H1 (cell line): ENCODE results near the gene EPB41L4A. TPM values are rescaled to one million over a fixed set of nuclear protein-coding genes. Genes with fewer than 3 reads are reported as not detected.

Experiments
- CTCF ChIA-PET: fragments of 300-600 bp; sonication (Branson Sonifier 250); formaldehyde crosslinking; loops from one replicate; lab custom pipeline; 2021; ENCODE audit not compliant: partially characterized antibody; lab: Charles Lee
- POLR2A ChIA-PET: fragments of 300-600 bp; sonication (Branson Sonifier 250); formaldehyde crosslinking; loops from one replicate; lab custom pipeline; 2021; ENCODE audit warnings: inconsistent platforms; ENCODE audit not compliant: partially characterized antibody; lab: Charles Lee
- DNase-seq, 2 experiments: peaks; one replicate each; pipeline versions ENCODE4 v3.0.0 to v3.0.0-alpha.2; 2010 to 2022; ENCODE audit warnings: low spot score in 2 of 2, low read depth in 1 of 2, mixed read lengths in 1 of 2
- FAIRE-seq: peaks from 2 replicates; lab custom pipeline; 2011; peaks lifted over from hg19 to GRCh38; lab: Jason Lieb, UNC
- H2AFZ ChIP-seq: 2 replicates; pipeline ENCODE4 v1.8.1; 2012; ENCODE audit warnings: low read length, inconsistent platforms
- H2AK5ac ChIP-seq: 2 replicates; pipeline ENCODE4 v1.6.1; 2013; ENCODE audit warnings: low read depth, low read length
- H2BK120ac ChIP-seq: replicated peaks from 2 replicates; pipeline ENCODE3; 2013; ENCODE audit warnings: low read depth, low read length, inconsistent platforms
- H2BK12ac ChIP-seq: 2 replicates; pipeline ENCODE4 v1.6.1; 2013; ENCODE audit warnings: low read depth, low read length
- H2BK15ac ChIP-seq: 2 replicates; pipeline ENCODE4 v1.6.1; 2013; ENCODE audit warnings: low read length
- H2BK20ac ChIP-seq: 2 replicates; pipeline ENCODE4 v1.6.1; 2013; ENCODE audit warnings: low read length
- H2BK5ac ChIP-seq: 2 replicates; pipeline ENCODE4 v1.6.1; 2013; ENCODE audit warnings: low read depth, low read length
- H3K14ac ChIP-seq: 2 replicates; pipeline ENCODE4 v1.6.1; 2013; ENCODE audit warnings: inconsistent platforms; ENCODE audit not compliant: insufficient read length
- H3K18ac ChIP-seq: 2 replicates; pipeline ENCODE4 v1.6.1; 2013; ENCODE audit warnings: low read length; ENCODE audit errors: extremely low read depth
- H3K23ac ChIP-seq: 2 replicates; pipeline ENCODE4 v1.6.1; 2013; ENCODE audit warnings: inconsistent platforms; ENCODE audit not compliant: insufficient read length
- H3K23me2 ChIP-seq: 2 replicates; pipeline ENCODE4 v1.6.1; 2013; ENCODE audit warnings: low read depth, low read length
- H3K27ac ChIP-seq: 2 replicates; pipeline ENCODE4 v1.6.1; 2011; ENCODE audit warnings: low read depth, low read length, inconsistent platforms
- H3K27me3 ChIP-seq, 4 experiments: replicated peaks in 1 of 4; 1 replicate in 1 of 4; 2 replicates in 3 of 4; pipeline versions ENCODE4 v1.6.1 to v1.8.1; 2011 to 2013; ENCODE audit warnings: low read length in 3 of 4, mild to moderate bottlenecking in 3 of 4, inconsistent platforms in 2 of 4, mixed read lengths in 2 of 4, moderate library complexity in 1 of 4; ENCODE audit not compliant: control insufficient read depth in 3 of 4, insufficient read depth in 3 of 4; ENCODE audit errors: extremely low read depth in 1 of 4
- H3K36me3 ChIP-seq, 4 experiments: 2 replicates each; pipeline versions ENCODE4 v1.6.1 to v1.8.1; 2011 to 2013; ENCODE audit warnings: mild to moderate bottlenecking in 4 of 4, low read length in 3 of 4, moderate library complexity in 2 of 4, control low read depth in 1 of 4, inconsistent platforms in 1 of 4; ENCODE audit not compliant: insufficient read depth in 4 of 4, control insufficient read depth in 2 of 4
- H3K4ac ChIP-seq: replicated peaks from 2 replicates; pipeline ENCODE3; 2013; ENCODE audit warnings: low read length, low read depth, mixed read lengths, inconsistent platforms; ENCODE audit not compliant: insufficient read length
- H3K4me1 ChIP-seq, 4 experiments: replicated peaks in 1 of 4; 1 replicate in 1 of 4; 2 replicates in 3 of 4; pipeline versions ENCODE4 v1.6.1 to v1.8.1; 2011 to 2013; ENCODE audit warnings: low read length in 3 of 4, inconsistent platforms in 2 of 4, mixed read lengths in 1 of 4; ENCODE audit not compliant: insufficient read depth in 4 of 4, control insufficient read depth in 3 of 4
- H3K4me2 ChIP-seq, 2 experiments: 2 replicates each; pipeline versions ENCODE4 v1.6.1 to v1.8.1; 2011 to 2013; ENCODE audit warnings: low read depth in 2 of 2, low read length in 2 of 2, control low read depth in 1 of 2, inconsistent platforms in 1 of 2, mild to moderate bottlenecking in 1 of 2; ENCODE audit not compliant: insufficient read depth in 1 of 2
- H3K4me3 ChIP-seq, 4 experiments: fragments of 200-600, 300-600 bp in 1 of 4; sonication (generic), shearing (Covaris generic), sonication (Bioruptor Twin) in 1 of 4; 2 replicates each; pipeline versions ENCODE4 v1.5.1 to v1.8.1; 2011 to 2016; ENCODE audit warnings: low read length in 4 of 4, low read depth in 3 of 4, control low read depth in 2 of 4, inconsistent platforms in 2 of 4, mild to moderate bottlenecking in 2 of 4, mixed read lengths in 1 of 4, moderate library complexity in 1 of 4; ENCODE audit not compliant: insufficient read depth in 2 of 4; ENCODE audit errors: extremely low read depth in 1 of 4
- H3K56ac ChIP-seq: replicated peaks from 2 replicates; pipeline ENCODE3; 2013; ENCODE audit warnings: low read depth, mild to moderate bottlenecking, mixed read lengths, low read length, inconsistent platforms; ENCODE audit not compliant: insufficient read length
- H3K79me1 ChIP-seq: 2 replicates; pipeline ENCODE4 v1.6.1; 2013; ENCODE audit warnings: low read depth, low read length, control low read depth
- H3K79me2 ChIP-seq, 2 experiments: 2 replicates each; pipeline versions ENCODE4 v1.6.1 to v1.8.1; 2012 to 2013; ENCODE audit warnings: low read length in 2 of 2, mild to moderate bottlenecking in 2 of 2, inconsistent platforms in 1 of 2; ENCODE audit not compliant: insufficient read depth in 2 of 2, control insufficient read depth in 1 of 2
- H3K9ac ChIP-seq, 4 experiments: replicated peaks in 1 of 4; 1 replicate in 1 of 4; 2 replicates in 3 of 4; pipeline versions ENCODE4 v1.6.1 to v1.8.1; 2011 to 2013; ENCODE audit warnings: low read depth in 3 of 4, low read length in 3 of 4, control low read depth in 2 of 4, mild to moderate bottlenecking in 2 of 4, moderate library complexity in 2 of 4, inconsistent platforms in 1 of 4; ENCODE audit errors: extremely low read depth in 1 of 4
- H3K9me3 ChIP-seq, 2 experiments: 2 replicates each; pipeline versions ENCODE4 v1.6.1 to v1.8.1; 2012 to 2013; ENCODE audit warnings: mild to moderate bottlenecking in 2 of 2, moderate library complexity in 2 of 2, control low read depth in 1 of 2, inconsistent platforms in 1 of 2, low read depth in 1 of 2, low read length in 1 of 2, mixed read lengths in 1 of 2; ENCODE audit not compliant: insufficient read depth in 2 of 2
- H4K20me1 ChIP-seq, 2 experiments: replicated peaks in 1 of 2; 2 replicates each; pipeline versions ENCODE3 to v1.8.1; 2011 to 2013; ENCODE audit warnings: inconsistent platforms in 2 of 2, low read length in 2 of 2, mild to moderate bottlenecking in 1 of 2; ENCODE audit not compliant: insufficient read depth in 2 of 2, control insufficient read depth in 1 of 2
- H4K5ac ChIP-seq: 2 replicates; pipeline ENCODE4 v1.6.1; 2013; ENCODE audit warnings: low read length, low read depth, mixed read lengths, inconsistent platforms; ENCODE audit not compliant: insufficient read length
- H4K8ac ChIP-seq: 2 replicates; pipeline ENCODE4 v1.8.0; 2013; ENCODE audit warnings: mild to moderate bottlenecking, moderate library complexity, low read length, inconsistent platforms; ENCODE audit not compliant: insufficient read depth; ENCODE audit errors: extremely low read depth
- H4K91ac ChIP-seq: replicated peaks from 2 replicates; pipeline ENCODE3; 2013; ENCODE audit warnings: low read length, mixed read lengths, inconsistent platforms; ENCODE audit not compliant: insufficient read length
- CHD1 ChIP-seq: IDR thresholded peaks from 2 replicates; pipeline ENCODE4 v1.6.1; 2012; ENCODE audit warnings: low read depth, low read length, improper control_type of control experiment
- CREB1 ChIP-seq: IDR thresholded peaks from 2 replicates; pipeline ENCODE4 v1.6.1; 2012; ENCODE audit warnings: inconsistent platforms
- GABPA ChIP-seq: IDR thresholded peaks from 2 replicates; pipeline ENCODE4 v1.6.1; 2011; ENCODE audit warnings: mild to moderate bottlenecking, low read length, moderate library complexity, borderline replicate concordance; ENCODE audit not compliant: insufficient read depth
- HDAC6 ChIP-seq: IDR thresholded peaks from one replicate; pipeline ENCODE4 v1.7.1; 2012; ENCODE audit warnings: low read depth, mild to moderate bottlenecking, inconsistent platforms, low read length, moderate library complexity
- KDM1A ChIP-seq: fragments of 200-600, 300-600 bp; sonication (generic); IDR thresholded peaks from 2 replicates; pipeline ENCODE4 v1.7.1; 2016; ENCODE audit warnings: mild to moderate bottlenecking, low read length, borderline replicate concordance
- RXRA ChIP-seq: IDR thresholded peaks from 2 replicates; pipeline ENCODE4 v1.6.1; 2011; ENCODE audit warnings: low read depth, mild to moderate bottlenecking, low read length, moderate library complexity; ENCODE audit not compliant: insufficient read depth
- TCF12 ChIP-seq: IDR thresholded peaks from 2 replicates; pipeline ENCODE4 v1.6.1; 2011; ENCODE audit warnings: low read depth, mild to moderate bottlenecking, low read length
- YY1 ChIP-seq: IDR thresholded peaks from 2 replicates; pipeline ENCODE4 v1.6.1; 2011; ENCODE audit warnings: low read depth, mild to moderate bottlenecking, low read length
- WGBS, 2 experiments: shearing (Covaris generic) in 1 of 2; methylation state at CpG; one replicate each; pipeline versions ENCODE4 v1.1.6 to v1.1.7; 2013 to 2015; ENCODE audit warnings: low lambda C conversion rate in 2 of 2, mixed read lengths in 2 of 2, inconsistent platforms in 1 of 2, low coverage in 1 of 2, missing lambda C conversion rate in 1 of 2; ENCODE audit not compliant: insufficient replicate concordance in 2 of 2, insufficient coverage in 1 of 2, insufficient read length in 1 of 2; ENCODE audit errors: extremely low coverage in 1 of 2, missing lambda C conversion rate in 1 of 2; 5-methylcytosine and 5-hydroxymethylcytosine counted together
- polyA plus RNA-seq, 7 experiments: library from polyadenylated mRNA; depleted of rRNA in 3 of 7; stranded (reverse) in 5 of 7; unstranded in 2 of 7; fragments of >200 nt in 5 of 7; fragments of 200-250 nt in 2 of 7; gene quantifications; 1 replicate in 5 of 7; 2 replicates in 1 of 7; 4 replicates in 1 of 7; pipeline versions ENCODE4 v1.2.1 to v1.2.3, GENCODE V29; 2011 to 2013; ENCODE audit warnings: missing spikeins in 2 of 7, mixed read lengths in 2 of 7
- total RNA-seq: library from RNA; stranded (reverse); fragmentation: NEBNext Ultra II Directional; extraction: Animal tissue kit (Norgen Biotek cat#: 25700); gene quantifications from 2 replicates; pipeline ENCODE4 v1.2.1, GENCODE V29; 2021
- TF ChIP-seq, protein P1 (sequence below): IDR thresholded peaks from 2 replicates; pipeline ENCODE4 v1.6.1; 2012; ENCODE audit warnings: inconsistent platforms

The EPB41L4A gene
- total and polyA plus RNA-seq, 2 of the 8 experiments (the other 6 are each of a cell fraction or from before 2014, with no cell fraction given): 1.6 to 4.6 TPM

DNA sequence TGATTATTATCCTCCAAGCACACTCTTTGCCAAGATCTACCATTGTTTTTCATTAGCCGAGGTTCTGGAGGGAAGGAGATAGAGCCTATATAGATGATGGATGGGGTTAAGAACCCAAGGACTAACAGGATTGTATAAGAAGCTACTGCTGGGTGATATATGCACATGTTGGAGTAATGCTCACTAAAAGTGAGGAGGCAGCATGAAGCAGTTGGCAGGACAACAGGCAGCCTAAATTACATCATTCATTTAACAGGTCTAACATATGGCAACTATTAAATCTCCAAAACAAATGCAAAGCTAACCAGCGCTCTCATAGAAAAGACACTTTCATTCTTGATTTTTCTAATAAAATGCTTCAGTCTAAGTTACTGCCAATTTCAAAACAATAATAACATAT, 293.2 kb downstream of the EPB41L4A start:
- H2BK120ac ChIP-seq: no peak overlapping the region
- H3K14ac ChIP-seq: no peak overlapping the region
- H3K4me1 ChIP-seq: no peaks in the 10 kb centered on the region
- H3K56ac ChIP-seq: no peak overlapping the region
- no peak overlapping the region for H2BK15ac ChIP-seq
- H3K36me3 ChIP-seq: no peaks in the 10 kb centered on the region
- peaks cover 0 to 1% (median 0%) of the 10 kb centered on the region in 4 experiments; a peak in 1 of 7 replicates for H3K27me3 ChIP-seq
- DNase-seq: no peak
- H3K23me2 ChIP-seq: no peaks in the 10 kb centered on the region
- H3K4me2 ChIP-seq: no peak overlapping the region
- H3K23ac ChIP-seq: no peak overlapping the region
- H3K4ac ChIP-seq: no peak overlapping the region
- TF ChIP-seq CHD1 (no peak), KDM1A (no peak), TCF12 (no peak), YY1 (no peak), HDAC6 (no peak), GABPA (no peak), CREB1 (no peak), RXRA (no peak)
- TF ChIP-seq, protein P1, sequence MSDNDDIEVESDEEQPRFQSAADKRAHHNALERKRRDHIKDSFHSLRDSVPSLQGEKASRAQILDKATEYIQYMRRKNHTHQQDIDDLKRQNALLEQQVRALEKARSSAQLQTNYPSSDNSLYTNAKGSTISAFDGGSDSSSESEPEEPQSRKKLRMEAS: no peak
- H2BK12ac ChIP-seq: no peak overlapping the region
- H4K91ac ChIP-seq: no peak overlapping the region
- H3K79me1 ChIP-seq: no peaks in the 10 kb centered on the region
- no peak overlapping the region for H3K9ac ChIP-seq
- no peak overlapping the region for H3K4me3 ChIP-seq
- H4K5ac ChIP-seq: no peak overlapping the region
- H3K27ac ChIP-seq: no peak overlapping the region
- H3K9me3 ChIP-seq: no peaks in the 10 kb centered on the region
- no peaks in the 10 kb centered on the region for H3K79me2 ChIP-seq
- H2BK20ac ChIP-seq: no peak overlapping the region
- FAIRE-seq: no peak
- H2AFZ ChIP-seq: no peak overlapping the region
- H4K20me1 ChIP-seq: no peaks in the 10 kb centered on the region
- no peak overlapping the region for H2BK5ac ChIP-seq
- no peak overlapping the region for H3K18ac ChIP-seq
- whole genome bisulfite sequencing, 2 experiments: 96% methylated on average over 2 of the region's 2 CpGs; no CpG with 5 or more reads in 1 of the 2 experiments
- no peak overlapping the region for H4K8ac ChIP-seq
- ChIA-PET CTCF (interaction anchor here (0.7 to 1.1 kb wide), 2 partner anchors 28 to 316 kb away, joined by 3 to 5 read pairs; no protein-coding TSS in a partner anchor), POLR2A (no interaction called here)
- no peak overlapping the region for H2AK5ac ChIP-seq
